Natural killer cell (primary cell): ENCODE measurements around the gene SURF4. TPM values are rescaled to one million over a fixed set of nuclear protein-coding genes. Genes with fewer than 3 reads are reported as not detected.
A peak's percentile ranks its signal among the peaks of the same experiment; 100 is the strongest.

ENCODE experiments used
- ATAC-seq, 3 donors: fragments of 150-1000 bp in 2 of 3; fragments of 200-7000 bp in 1 of 3; cut with Tn5 transposase; 1 replicate in 1 of 3; 2 replicates in 2 of 3; pipeline ENCODE4 v1.10.0; 2021; ENCODE audit warnings: mild to moderate bottlenecking in 2 of 3, moderate library complexity in 2 of 3
- DNase-seq, 2 donors: peaks; one replicate each; pipeline versions ENCODE4 v3.0.0 to v3.0.0-alpha.2; 2013 to 2021; ENCODE audit warnings: mixed read lengths in 1 of 2
- H3K27ac ChIP-seq: one replicate; pipeline ENCODE4 v1.5.1; 2013; ENCODE audit warnings: mild to moderate bottlenecking, low read length
- H3K27me3 ChIP-seq: one replicate; pipeline ENCODE4 v1.6.1; 2013; ENCODE audit warnings: low read length; ENCODE audit not compliant: control insufficient read depth, insufficient read depth
- H3K36me3 ChIP-seq: one replicate; pipeline ENCODE4 v1.6.1; 2013; ENCODE audit warnings: low read length; ENCODE audit not compliant: control insufficient read depth, insufficient read depth
- H3K4me1 ChIP-seq: one replicate; pipeline ENCODE4 v1.6.1; 2013; ENCODE audit warnings: low read length; ENCODE audit not compliant: control insufficient read depth, insufficient read depth
- H3K4me3 ChIP-seq: one replicate; pipeline ENCODE4 v1.5.1; 2013; ENCODE audit warnings: low read length
- H3K9me3 ChIP-seq: one replicate; pipeline ENCODE4 v1.6.1; 2013; ENCODE audit warnings: low read length; ENCODE audit not compliant: control insufficient read depth, insufficient read depth
- H3K27ac Mint-ChIP-seq, 2 donors: one replicate each; pipeline ENCODE4 v1.8.0; 2022; ENCODE audit warnings: mild to moderate bottlenecking in 2 of 2, mixed read lengths in 2 of 2, moderate library complexity in 1 of 2
- H3K27me3 Mint-ChIP-seq, 2 donors: one replicate each; pipeline ENCODE4 v1.8.0; 2022; ENCODE audit warnings: low read depth in 2 of 2, mixed read lengths in 2 of 2
- H3K36me3 Mint-ChIP-seq: one replicate; pipeline ENCODE4 v1.8.0; 2022; ENCODE audit warnings: mixed read lengths
- H3K4me1 Mint-ChIP-seq, 2 donors: one replicate each; pipeline ENCODE4 v1.8.0; 2022; ENCODE audit warnings: mixed read lengths in 2 of 2
- H3K4me3 Mint-ChIP-seq: one replicate; pipeline ENCODE4 v1.8.0; 2022; ENCODE audit warnings: mild to moderate bottlenecking, moderate library complexity, mixed read lengths
- H3K9me3 Mint-ChIP-seq, 2 donors: one replicate each; pipeline ENCODE4 v1.8.0; 2022; ENCODE audit warnings: mixed read lengths in 2 of 2
- WGBS: methylation state at CpG from one replicate; pipeline ENCODE4 v1.1.7; 2013; ENCODE audit warnings: missing lambda C conversion rate; ENCODE audit not compliant: insufficient coverage; 5-methylcytosine and 5-hydroxymethylcytosine counted together
- intact Hi-C: fragments of 100-400 bp; cut with micrococcal nuclease; formaldehyde crosslinking; loops from one replicate; pipeline ENCODE4 v1.14.2; 2022
- total RNA-seq, 4 donors: library from RNA; stranded (reverse); fragments of 120-200 nt in 1 of 4; gene quantifications; one replicate each; pipeline versions ENCODE4 v1.2.3 to v1.2.4, GENCODE V29; 2013 to 2022
- TF ChIP-seq, protein P1 (sequence below): fragments of 200-600 bp; IDR thresholded peaks from one replicate; pipeline ENCODE4 v1.8.0; 2022; ENCODE audit warnings: antibody characterized with exemption

The SURF4 gene
- total RNA-seq, 3 donors from 2014 or later (not counting 1 experiment from before 2014, with no cell fraction given), result 111 to 135 (median 114) TPM

DNA sequence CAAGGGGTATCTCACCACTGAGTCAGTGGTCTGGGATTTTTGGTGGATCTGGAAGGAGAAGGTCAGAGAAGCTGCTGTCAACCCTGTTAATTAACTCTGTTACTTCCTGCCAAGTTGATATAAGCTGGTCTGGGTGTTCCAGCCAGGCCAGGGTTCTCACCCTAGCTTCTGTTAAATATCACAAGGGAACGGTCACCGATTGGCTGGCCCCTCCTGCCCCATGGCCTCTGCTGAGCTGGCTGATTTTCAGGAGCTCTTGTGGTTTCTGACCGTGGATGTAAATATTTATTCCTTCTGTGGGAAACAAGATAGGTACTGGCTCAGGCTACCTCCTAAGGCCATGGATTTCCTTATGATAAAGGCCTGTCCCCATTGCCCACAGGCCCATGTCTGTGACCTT, 47.4 kb upstream of the SURF4 start:
- Histone ChIP-seq H3K4me3 (no peak overlapping the region), H3K9me3 (no peaks in the 10 kb centered on the region), H3K36me3 (no peaks in the 10 kb centered on the region), H3K27ac (no peak overlapping the region), H3K27me3 (peaks cover 8% of the 10 kb centered on the region), H3K4me1 (peaks cover 16% of the 10 kb centered on the region)
- H3K27me3 Mint-ChIP-seq, result peaks cover 8 to 19% of the 10 kb centered on the region in 2 donors
- no peak for ATAC-seq
- peaks cover 11 to 13% of the 10 kb centered on the region in 2 donors for H3K4me1 Mint-ChIP-seq
- WGBS, result 87% methylated on average over 3 of the region's 3 CpGs
- H3K9me3 Mint-ChIP-seq, result no peaks in the 10 kb centered on the region
- H3K4me3 Mint-ChIP-seq, result no peak overlapping the region
- intact Hi-C loops, result no loop called here
- H3K36me3 Mint-ChIP-seq, result no peaks in the 10 kb centered on the region
- DNase-seq, result no peak
- H3K27ac Mint-ChIP-seq, result no peak overlapping the region
- TF ChIP-seq, protein P1, sequence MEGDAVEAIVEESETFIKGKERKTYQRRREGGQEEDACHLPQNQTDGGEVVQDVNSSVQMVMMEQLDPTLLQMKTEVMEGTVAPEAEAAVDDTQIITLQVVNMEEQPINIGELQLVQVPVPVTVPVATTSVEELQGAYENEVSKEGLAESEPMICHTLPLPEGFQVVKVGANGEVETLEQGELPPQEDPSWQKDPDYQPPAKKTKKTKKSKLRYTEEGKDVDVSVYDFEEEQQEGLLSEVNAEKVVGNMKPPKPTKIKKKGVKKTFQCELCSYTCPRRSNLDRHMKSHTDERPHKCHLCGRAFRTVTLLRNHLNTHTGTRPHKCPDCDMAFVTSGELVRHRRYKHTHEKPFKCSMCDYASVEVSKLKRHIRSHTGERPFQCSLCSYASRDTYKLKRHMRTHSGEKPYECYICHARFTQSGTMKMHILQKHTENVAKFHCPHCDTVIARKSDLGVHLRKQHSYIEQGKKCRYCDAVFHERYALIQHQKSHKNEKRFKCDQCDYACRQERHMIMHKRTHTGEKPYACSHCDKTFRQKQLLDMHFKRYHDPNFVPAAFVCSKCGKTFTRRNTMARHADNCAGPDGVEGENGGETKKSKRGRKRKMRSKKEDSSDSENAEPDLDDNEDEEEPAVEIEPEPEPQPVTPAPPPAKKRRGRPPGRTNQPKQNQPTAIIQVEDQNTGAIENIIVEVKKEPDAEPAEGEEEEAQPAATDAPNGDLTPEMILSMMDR, result no peak

DNA sequence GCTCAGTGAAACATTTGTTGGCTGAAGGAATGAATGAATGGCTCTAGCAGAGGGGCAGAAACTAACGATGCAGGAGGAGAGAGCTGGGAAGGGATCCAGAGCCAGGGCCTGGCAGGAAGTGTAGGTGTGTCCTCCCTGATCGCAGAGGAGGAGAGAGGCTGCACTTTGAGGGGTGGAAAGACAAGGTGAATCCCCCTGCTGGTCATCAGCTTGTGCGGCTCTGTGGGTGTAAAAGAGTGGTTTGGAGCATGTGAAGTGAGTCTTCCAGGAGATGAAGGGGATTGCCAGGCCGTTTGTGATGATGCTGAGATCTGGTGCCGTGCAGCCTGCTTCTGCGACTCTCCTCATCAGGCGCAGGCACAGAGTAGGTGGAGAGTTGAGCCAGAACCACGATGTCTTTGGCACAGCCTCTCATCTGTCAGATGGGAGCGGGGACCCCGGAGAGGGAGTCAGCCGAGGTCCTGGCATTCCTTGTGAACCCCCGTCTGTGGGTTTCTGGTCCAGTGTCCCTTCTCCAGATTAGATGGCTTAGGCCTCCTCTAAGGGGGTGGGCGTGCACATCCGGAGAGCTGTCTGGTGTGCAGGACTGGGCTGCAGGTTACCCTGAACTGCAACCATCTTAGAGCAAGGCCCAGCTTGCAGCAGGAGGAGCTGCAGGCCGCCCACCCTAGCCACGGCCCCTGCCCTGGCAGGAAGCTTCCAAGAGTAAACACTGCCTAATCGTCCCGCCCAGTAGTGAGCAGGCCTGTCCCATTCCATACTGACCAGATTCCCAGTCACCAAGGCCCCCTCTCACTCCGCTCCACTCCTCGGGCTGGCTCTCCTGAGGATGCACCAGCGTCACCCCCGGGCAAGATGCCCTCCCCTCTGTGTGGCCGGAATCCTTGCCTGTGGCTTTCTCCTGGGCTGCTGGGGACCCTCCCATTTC, 46.0 kb upstream of the SURF4 start, which contains the start of gene ADAMTS13:
ADAMTS13 (plus strand) TSS at position 753 of the 928 bp plus-strand sequence; CDS start at position 830, 77 bp downstream.
- DNase-seq (peak in 1 of 2 donors; percentile 62), ATAC-seq (peak in 1 of 3 donors; percentile 8)
- intact Hi-C loops, result no loop called here
- no peak within 1 kb of the TSS for H3K4me3 ChIP-seq
- TF ChIP-seq, protein P1, result no peak
- no peaks in the 10 kb centered on the region for H3K27me3 ChIP-seq
- peaks cover 20% of the 10 kb centered on the region for H3K4me1 ChIP-seq
- H3K36me3 ChIP-seq, result no peaks in the 10 kb centered on the region
- Mint-ChIP-seq H3K4me1 (peaks cover 21 to 26% of the 10 kb centered on the region in 2 donors), H3K27ac (peak within 1 kb of the TSS in 1 of 2 donors; percentile 17), H3K36me3 (no peaks in the 10 kb centered on the region), H3K9me3 (no peaks in the 10 kb centered on the region), H3K27me3 (peaks cover 2 to 7% of the 10 kb centered on the region in 2 donors), H3K4me3 (peak within 1 kb of the TSS; percentile 13)
- no peaks in the 10 kb centered on the region for H3K9me3 ChIP-seq
- WGBS, result 71% methylated on average over 23 of the region's 23 CpGs
- H3K27ac ChIP-seq, result no peak within 1 kb of the TSS

DNA sequence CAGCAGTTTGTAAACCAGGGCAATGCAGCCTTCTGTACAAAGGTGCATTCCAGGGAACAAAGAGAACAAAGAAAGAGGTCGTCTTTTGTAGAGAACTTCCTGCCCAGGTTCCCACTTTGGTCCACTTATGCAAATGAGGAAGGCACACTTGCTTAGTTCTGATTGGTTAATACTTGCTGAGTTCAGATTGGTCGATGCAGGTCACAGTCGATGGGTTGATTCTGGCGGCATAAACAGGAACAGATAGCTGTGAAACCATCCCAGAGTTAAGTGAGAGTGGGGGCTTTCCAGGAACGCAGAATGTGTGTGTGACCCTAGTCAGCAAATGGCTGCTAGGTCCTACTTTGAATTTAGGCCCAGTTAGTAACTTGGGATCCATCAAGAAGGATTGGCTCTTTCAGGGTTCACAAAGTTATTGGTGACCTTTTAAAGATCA, 44.5 kb upstream of the SURF4 start:
- H3K9me3 ChIP-seq, result no peaks in the 10 kb centered on the region
- WGBS, result 38% methylated on average over 5 of the region's 5 CpGs
- TF ChIP-seq, protein P1, result no peak
- no peak for ATAC-seq
- H3K4me1 ChIP-seq, result peaks cover 35% of the 10 kb centered on the region
- Mint-ChIP-seq H3K27me3 (no peaks in the 10 kb centered on the region), H3K27ac (peak overlapping the region; percentile 28 to 42), H3K9me3 (no peaks in the 10 kb centered on the region), H3K36me3 (no peaks in the 10 kb centered on the region), H3K4me3 (no peak overlapping the region), H3K4me1 (peaks cover 33 to 40% of the 10 kb centered on the region in 2 donors)
- intact Hi-C loops, result no loop called here
- H3K36me3 ChIP-seq, result peaks cover 3% of the 10 kb centered on the region
- H3K4me3 ChIP-seq, result no peak overlapping the region
- no peaks in the 10 kb centered on the region for H3K27me3 ChIP-seq
- H3K27ac ChIP-seq, result peak overlapping the region; percentile 76
- peak in 1 of 2 donors; percentile 61 for DNase-seq
